HL-60 (cell line): Measurements from ENCODE around the gene CTNND2.

Experiments
- DNase-seq, 2 experiments: peaks; one replicate each; pipeline ENCODE4 v3.0.0-alpha.2; 2010 to 2020; ENCODE audit warnings: low read depth in 1 of 2, low spot score in 1 of 2
- H3K27ac ChIP-seq: fragments of 250-450 bp; sonication (Bioruptor Pico); replicated peaks from 2 replicates; pipeline ENCODE4 v1.5.1; 2020; ENCODE audit warnings: mild to moderate bottlenecking, moderate library complexity
- H3K27me3 ChIP-seq: fragments of 250-450 bp; sonication (Bioruptor Pico); 2 replicates; pipeline ENCODE4 v1.5.1; 2021; ENCODE audit warnings: mild to moderate bottlenecking, moderate library complexity; ENCODE audit not compliant: insufficient read depth, poor library complexity, severe bottlenecking
- H3K4me3 ChIP-seq: replicated peaks from 2 replicates; pipeline ENCODE4 v1.5.1; 2011; ENCODE audit warnings: mild to moderate bottlenecking, control low read depth, low read length; ENCODE audit not compliant: insufficient read depth
- GABPA ChIP-seq: IDR thresholded peaks from 2 replicates; pipeline ENCODE4 v1.6.1; 2012; ENCODE audit warnings: low read depth
- POLR2AphosphoS5 ChIP-seq: IDR thresholded peaks from 2 replicates; pipeline ENCODE4 v1.6.1; 2012; ENCODE audit warnings: low read depth
- SPI1 ChIP-seq: IDR thresholded peaks from 2 replicates; pipeline ENCODE4 v1.6.1; 2012; ENCODE audit warnings: low read depth, mild to moderate bottlenecking, borderline replicate concordance
- TF ChIP-seq, protein P1 (sequence below): IDR thresholded peaks from 2 replicates; pipeline ENCODE4 v1.6.1; 2012; ENCODE audit warnings: low read depth; ENCODE audit not compliant: insufficient replicate concordance
- TF ChIP-seq, protein P2 (sequence below): IDR thresholded peaks from one replicate; pipeline ENCODE4 v1.5.1; 2011; ENCODE audit warnings: low read length, control low read depth, inconsistent platforms; ENCODE audit not compliant: insufficient read depth

Gene CTNND2

DNA sequence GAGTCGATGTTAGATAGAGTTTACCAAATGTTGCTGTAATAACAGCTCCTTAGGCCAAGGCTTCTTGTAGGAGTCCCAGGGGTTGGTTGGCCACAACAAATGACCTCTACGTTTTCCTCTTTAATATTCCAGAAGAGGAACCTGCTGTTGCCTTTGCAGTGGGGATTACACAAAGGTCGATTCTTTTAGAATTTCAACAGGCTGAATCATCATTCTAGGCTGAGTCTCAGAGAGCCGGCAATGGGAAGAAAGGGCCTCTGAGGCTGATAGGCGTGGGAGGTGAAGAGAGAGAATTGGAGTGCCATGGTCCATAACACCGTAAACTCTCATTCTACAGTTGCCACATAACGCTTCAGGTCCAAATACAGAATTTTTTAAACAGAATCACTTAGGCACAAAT is 737.3 kb downstream of the CTNND2 start:
- Histone ChIP-seq H3K27me3 (no peaks in the 10 kb centered on the region), H3K27ac (no peak overlapping the region), H3K4me3 (no peak overlapping the region)
- TF ChIP-seq, protein P1, sequence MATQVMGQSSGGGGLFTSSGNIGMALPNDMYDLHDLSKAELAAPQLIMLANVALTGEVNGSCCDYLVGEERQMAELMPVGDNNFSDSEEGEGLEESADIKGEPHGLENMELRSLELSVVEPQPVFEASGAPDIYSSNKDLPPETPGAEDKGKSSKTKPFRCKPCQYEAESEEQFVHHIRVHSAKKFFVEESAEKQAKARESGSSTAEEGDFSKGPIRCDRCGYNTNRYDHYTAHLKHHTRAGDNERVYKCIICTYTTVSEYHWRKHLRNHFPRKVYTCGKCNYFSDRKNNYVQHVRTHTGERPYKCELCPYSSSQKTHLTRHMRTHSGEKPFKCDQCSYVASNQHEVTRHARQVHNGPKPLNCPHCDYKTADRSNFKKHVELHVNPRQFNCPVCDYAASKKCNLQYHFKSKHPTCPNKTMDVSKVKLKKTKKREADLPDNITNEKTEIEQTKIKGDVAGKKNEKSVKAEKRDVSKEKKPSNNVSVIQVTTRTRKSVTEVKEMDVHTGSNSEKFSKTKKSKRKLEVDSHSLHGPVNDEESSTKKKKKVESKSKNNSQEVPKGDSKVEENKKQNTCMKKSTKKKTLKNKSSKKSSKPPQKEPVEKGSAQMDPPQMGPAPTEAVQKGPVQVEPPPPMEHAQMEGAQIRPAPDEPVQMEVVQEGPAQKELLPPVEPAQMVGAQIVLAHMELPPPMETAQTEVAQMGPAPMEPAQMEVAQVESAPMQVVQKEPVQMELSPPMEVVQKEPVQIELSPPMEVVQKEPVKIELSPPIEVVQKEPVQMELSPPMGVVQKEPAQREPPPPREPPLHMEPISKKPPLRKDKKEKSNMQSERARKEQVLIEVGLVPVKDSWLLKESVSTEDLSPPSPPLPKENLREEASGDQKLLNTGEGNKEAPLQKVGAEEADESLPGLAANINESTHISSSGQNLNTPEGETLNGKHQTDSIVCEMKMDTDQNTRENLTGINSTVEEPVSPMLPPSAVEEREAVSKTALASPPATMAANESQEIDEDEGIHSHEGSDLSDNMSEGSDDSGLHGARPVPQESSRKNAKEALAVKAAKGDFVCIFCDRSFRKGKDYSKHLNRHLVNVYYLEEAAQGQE = no peak
- TF ChIP-seq, protein P2, sequence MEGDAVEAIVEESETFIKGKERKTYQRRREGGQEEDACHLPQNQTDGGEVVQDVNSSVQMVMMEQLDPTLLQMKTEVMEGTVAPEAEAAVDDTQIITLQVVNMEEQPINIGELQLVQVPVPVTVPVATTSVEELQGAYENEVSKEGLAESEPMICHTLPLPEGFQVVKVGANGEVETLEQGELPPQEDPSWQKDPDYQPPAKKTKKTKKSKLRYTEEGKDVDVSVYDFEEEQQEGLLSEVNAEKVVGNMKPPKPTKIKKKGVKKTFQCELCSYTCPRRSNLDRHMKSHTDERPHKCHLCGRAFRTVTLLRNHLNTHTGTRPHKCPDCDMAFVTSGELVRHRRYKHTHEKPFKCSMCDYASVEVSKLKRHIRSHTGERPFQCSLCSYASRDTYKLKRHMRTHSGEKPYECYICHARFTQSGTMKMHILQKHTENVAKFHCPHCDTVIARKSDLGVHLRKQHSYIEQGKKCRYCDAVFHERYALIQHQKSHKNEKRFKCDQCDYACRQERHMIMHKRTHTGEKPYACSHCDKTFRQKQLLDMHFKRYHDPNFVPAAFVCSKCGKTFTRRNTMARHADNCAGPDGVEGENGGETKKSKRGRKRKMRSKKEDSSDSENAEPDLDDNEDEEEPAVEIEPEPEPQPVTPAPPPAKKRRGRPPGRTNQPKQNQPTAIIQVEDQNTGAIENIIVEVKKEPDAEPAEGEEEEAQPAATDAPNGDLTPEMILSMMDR = no peak
- TF ChIP-seq GABPA (no peak), POLR2AphosphoS5 (no peak), SPI1 (no peak)
- DNase-seq = no peak

DNA sequence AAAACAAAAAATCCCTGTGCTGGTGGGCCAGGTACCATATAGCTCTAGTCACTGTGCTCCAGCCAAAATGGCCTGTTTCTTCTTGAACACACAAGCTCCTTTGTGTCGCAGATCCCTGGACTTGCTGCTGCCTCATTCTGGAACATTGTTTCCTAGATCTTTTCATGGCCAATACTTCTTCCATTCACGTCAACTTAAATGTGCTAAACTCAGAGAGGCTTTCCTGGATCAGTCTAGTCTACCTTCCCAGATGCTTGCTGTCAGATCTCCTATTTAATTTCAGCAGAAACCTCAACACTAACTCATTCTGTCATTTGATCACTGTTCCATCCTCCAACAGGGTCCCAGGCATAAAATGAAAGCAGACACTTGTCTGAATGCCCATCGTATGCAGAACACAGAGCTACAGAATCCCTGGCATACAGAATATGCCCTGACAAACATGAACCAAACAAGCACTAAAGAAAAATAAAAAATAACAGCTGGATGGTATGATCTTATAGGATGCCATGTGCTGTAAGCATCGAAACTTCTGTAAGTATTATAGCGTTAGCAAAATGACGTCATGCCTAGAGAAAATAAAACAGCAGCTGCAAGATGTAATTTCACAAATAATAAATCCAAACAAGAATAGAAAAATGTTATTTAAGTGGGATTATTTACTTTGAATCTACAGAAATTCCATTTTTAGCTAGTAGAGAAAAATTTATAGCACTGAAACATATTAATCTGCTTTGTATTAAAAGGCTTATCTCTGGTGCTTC is 739.5 kb downstream of the CTNND2 start:
- no peak overlapping the region for H3K27ac ChIP-seq
- TF ChIP-seq SPI1 (no peak), POLR2AphosphoS5 (no peak), GABPA (no peak)
- TF ChIP-seq, protein P2 = no peak
- TF ChIP-seq, protein P1 = no peak
- no peak for DNase-seq
- H3K27me3 ChIP-seq = no peaks in the 10 kb centered on the region
- H3K4me3 ChIP-seq = no peak overlapping the region

DNA sequence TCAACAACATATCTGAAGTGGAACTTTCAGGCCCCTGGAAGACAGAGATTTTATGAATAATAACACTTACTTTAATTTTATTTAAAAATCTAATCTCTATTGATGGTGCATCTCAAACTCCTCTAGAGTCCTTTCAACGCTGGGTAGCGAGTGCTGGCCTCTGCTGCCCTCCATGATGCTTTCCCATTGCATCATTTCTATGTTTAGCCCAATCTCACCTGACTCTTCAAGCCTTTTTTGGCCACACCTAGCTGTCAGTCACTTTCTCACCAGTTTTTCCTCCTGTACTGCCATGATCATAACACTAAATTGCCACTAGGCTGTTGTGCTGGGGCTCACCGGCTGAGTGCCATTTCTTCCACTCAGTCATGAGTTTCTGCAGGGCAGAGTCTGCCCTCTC is 747.1 kb downstream of the CTNND2 start:
- no peak overlapping the region for H3K4me3 ChIP-seq
- peaks cover 6% of the 10 kb centered on the region for H3K27me3 ChIP-seq
- TF ChIP-seq, protein P1 = no peak
- TF ChIP-seq POLR2AphosphoS5 (no peak), GABPA (no peak), SPI1 (no peak)
- TF ChIP-seq, protein P2 = no peak
- H3K27ac ChIP-seq = no peak overlapping the region
- no peak for DNase-seq
